Measurements from ENCODE around the gene HECW1. TPM values are rescaled to one million over a fixed set of nuclear protein-coding genes. Genes with fewer than 3 reads are reported as not detected.

The HECW1 gene
- total and polyA plus RNA-seq, 4 donors = 0.05 TPM; not detected in 3

DNA sequence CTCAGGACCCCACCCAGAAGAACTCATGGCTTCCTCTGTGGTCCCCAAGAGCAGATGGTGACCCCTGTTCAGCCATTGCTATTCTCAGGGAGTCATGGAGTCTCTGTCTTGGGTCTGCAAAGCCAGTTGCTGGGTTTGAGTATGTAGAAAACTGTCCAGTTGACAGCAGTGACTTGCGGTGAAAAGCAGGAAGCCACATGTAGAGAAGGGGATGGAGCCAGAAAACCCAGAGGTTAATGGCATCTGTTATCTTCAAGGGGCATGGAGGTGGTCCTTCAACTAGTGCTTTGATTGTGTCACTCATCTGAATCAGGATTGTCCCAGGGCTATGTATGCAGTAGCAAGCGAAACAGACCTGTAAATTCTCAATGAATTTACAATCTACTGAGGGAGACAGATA, 384.1 kb downstream of the HECW1 start (continued):
- TF ChIP-seq, protein P1, sequence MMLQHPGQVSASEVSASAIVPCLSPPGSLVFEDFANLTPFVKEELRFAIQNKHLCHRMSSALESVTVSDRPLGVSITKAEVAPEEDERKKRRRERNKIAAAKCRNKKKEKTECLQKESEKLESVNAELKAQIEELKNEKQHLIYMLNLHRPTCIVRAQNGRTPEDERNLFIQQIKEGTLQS (IDR thresholded peaks at IDR 0.05) = no peak
- no peak for TF ChIP-seq GABPA (IDR thresholded peaks at IDR 0.05 in 1 of 2, conservative IDR thresholded peaks at IDR 0.05 in 1 of 2)

DNA sequence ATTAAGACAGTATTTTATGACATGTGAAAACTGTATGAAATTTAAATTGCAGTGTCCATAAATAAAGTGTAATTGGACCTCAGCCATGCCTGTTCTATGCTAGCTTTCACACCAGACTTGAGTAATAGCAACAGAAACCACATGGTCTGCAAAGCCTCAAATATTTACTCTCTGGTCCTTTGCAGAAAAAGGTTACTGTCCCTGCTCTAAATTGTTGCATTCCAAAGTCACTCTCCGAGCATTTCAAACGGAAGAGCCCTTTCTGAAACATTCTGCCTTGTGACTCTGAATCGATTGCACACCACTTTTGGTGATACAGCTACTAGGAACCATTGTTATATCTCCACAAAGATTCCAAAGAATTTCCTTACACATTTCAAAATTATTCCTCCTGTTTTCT, 389.4 kb downstream of the HECW1 start:
- H3K27me3 ChIP-seq (ENCODE audit: control insufficient read depth in 4 of 4, insufficient read depth in 4 of 4, low read length in 3 of 4) = no peaks in the 10 kb centered on the region
- H3K4me1 ChIP-seq (ENCODE audit: control insufficient read depth in 4 of 4, insufficient read depth in 4 of 4, low read length in 3 of 4) = peaks cover 4 to 12% (median 7%) of the 10 kb centered on the region in 4 donors
- no peak overlapping the region for H3K4me3 ChIP-seq (ENCODE audit: low read depth in 1 of 3, low read length in 3 of 3)
- no peaks in the 10 kb centered on the region for H3K36me3 ChIP-seq (ENCODE audit: control insufficient read depth in 4 of 4, insufficient read depth in 3 of 4, low read depth in 1 of 4, low read length in 3 of 4)
- 23% methylated on average over 3 of the region's 3 CpGs for WGBS
- no peak for DNase-seq (ENCODE audit: low spot score)
- no peak overlapping the region for H3K27ac ChIP-seq (ENCODE audit: low read depth in 1 of 2, low read length in 2 of 2)
- TF ChIP-seq FOXA2 (IDR thresholded peaks at IDR 0.05) (peak; percentile 12), HNF4G (IDR thresholded peaks at IDR 0.05) (no peak), YY1 (IDR thresholded peaks at IDR 0.05) (no peak), HNF4A (conservative IDR thresholded peaks at IDR 0.05) (peak; percentile 46 to 51), SP1 (IDR thresholded peaks at IDR 0.05) (peak; percentile 24), RAD21 (IDR thresholded peaks at IDR 0.05) (peak; percentile 33 to 40), NR2F2 (IDR thresholded peaks at IDR 0.05) (no peak), TAF1 (conservative IDR thresholded peaks at IDR 0.05) (no peak), RXRA (IDR thresholded peaks at IDR 0.05) (peak; percentile 25 to 48), FOXA1 (IDR thresholded peaks at IDR 0.05) (peak; percentile 31), JUND (IDR thresholded peaks at IDR 0.05) (no peak), EGR1 (IDR thresholded peaks at IDR 0.05; ENCODE audit: low read depth in 2 of 2) (no peak), GABPA (IDR thresholded peaks at IDR 0.05 in 1 of 2, conservative IDR thresholded peaks at IDR 0.05 in 1 of 2) (no peak)
- TF ChIP-seq, protein P2, sequence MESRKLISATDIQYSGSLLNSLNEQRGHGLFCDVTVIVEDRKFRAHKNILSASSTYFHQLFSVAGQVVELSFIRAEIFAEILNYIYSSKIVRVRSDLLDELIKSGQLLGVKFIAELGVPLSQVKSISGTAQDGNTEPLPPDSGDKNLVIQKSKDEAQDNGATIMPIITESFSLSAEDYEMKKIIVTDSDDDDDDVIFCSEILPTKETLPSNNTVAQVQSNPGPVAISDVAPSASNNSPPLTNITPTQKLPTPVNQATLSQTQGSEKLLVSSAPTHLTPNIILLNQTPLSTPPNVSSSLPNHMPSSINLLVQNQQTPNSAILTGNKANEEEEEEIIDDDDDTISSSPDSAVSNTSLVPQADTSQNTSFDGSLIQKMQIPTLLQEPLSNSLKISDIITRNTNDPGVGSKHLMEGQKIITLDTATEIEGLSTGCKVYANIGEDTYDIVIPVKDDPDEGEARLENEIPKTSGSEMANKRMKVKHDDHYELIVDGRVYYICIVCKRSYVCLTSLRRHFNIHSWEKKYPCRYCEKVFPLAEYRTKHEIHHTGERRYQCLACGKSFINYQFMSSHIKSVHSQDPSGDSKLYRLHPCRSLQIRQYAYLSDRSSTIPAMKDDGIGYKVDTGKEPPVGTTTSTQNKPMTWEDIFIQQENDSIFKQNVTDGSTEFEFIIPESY (IDR thresholded peaks at IDR 0.05) = no peak
- TF ChIP-seq, protein P3, sequence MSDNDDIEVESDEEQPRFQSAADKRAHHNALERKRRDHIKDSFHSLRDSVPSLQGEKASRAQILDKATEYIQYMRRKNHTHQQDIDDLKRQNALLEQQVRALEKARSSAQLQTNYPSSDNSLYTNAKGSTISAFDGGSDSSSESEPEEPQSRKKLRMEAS (IDR thresholded peaks at IDR 0.05) = peak; percentile 45
- TF ChIP-seq, protein P4, sequence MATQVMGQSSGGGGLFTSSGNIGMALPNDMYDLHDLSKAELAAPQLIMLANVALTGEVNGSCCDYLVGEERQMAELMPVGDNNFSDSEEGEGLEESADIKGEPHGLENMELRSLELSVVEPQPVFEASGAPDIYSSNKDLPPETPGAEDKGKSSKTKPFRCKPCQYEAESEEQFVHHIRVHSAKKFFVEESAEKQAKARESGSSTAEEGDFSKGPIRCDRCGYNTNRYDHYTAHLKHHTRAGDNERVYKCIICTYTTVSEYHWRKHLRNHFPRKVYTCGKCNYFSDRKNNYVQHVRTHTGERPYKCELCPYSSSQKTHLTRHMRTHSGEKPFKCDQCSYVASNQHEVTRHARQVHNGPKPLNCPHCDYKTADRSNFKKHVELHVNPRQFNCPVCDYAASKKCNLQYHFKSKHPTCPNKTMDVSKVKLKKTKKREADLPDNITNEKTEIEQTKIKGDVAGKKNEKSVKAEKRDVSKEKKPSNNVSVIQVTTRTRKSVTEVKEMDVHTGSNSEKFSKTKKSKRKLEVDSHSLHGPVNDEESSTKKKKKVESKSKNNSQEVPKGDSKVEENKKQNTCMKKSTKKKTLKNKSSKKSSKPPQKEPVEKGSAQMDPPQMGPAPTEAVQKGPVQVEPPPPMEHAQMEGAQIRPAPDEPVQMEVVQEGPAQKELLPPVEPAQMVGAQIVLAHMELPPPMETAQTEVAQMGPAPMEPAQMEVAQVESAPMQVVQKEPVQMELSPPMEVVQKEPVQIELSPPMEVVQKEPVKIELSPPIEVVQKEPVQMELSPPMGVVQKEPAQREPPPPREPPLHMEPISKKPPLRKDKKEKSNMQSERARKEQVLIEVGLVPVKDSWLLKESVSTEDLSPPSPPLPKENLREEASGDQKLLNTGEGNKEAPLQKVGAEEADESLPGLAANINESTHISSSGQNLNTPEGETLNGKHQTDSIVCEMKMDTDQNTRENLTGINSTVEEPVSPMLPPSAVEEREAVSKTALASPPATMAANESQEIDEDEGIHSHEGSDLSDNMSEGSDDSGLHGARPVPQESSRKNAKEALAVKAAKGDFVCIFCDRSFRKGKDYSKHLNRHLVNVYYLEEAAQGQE (IDR thresholded peaks at IDR 0.05) = no peak
- TF ChIP-seq, protein P5, sequence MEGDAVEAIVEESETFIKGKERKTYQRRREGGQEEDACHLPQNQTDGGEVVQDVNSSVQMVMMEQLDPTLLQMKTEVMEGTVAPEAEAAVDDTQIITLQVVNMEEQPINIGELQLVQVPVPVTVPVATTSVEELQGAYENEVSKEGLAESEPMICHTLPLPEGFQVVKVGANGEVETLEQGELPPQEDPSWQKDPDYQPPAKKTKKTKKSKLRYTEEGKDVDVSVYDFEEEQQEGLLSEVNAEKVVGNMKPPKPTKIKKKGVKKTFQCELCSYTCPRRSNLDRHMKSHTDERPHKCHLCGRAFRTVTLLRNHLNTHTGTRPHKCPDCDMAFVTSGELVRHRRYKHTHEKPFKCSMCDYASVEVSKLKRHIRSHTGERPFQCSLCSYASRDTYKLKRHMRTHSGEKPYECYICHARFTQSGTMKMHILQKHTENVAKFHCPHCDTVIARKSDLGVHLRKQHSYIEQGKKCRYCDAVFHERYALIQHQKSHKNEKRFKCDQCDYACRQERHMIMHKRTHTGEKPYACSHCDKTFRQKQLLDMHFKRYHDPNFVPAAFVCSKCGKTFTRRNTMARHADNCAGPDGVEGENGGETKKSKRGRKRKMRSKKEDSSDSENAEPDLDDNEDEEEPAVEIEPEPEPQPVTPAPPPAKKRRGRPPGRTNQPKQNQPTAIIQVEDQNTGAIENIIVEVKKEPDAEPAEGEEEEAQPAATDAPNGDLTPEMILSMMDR (IDR thresholded peaks at IDR 0.05; ENCODE audit: low read depth, low read length, missing input control) = no peak
- H3K9me3 ChIP-seq (ENCODE audit: control insufficient read depth in 4 of 4, low read length in 3 of 4) = no peaks in the 10 kb centered on the region
- H3K9ac ChIP-seq (ENCODE audit: low read depth in 1 of 2, low read length in 2 of 2) = no peak overlapping the region
